HEK293 (cell line): ENCODE data around the gene U2SURP.

Experiments used
- ZNF664 ChIP-seq: fragments of 450-650 bp; formaldehyde crosslinking; IDR thresholded peaks from 2 replicates; pipeline ENCODE4 v1.5.1; 2016; ENCODE audit warnings: missing biosample characterization, missing genetic modification characterization
- TF ChIP-seq, protein P1 (sequence below): fragments of 450-650 bp; formaldehyde crosslinking; IDR thresholded peaks from 2 replicates; pipeline ENCODE4 v1.5.1; 2016; ENCODE audit warnings: missing biosample characterization, missing genetic modification characterization
- TF ChIP-seq, protein P2 (sequence below): IDR thresholded peaks from 2 replicates; pipeline ENCODE4 v1.6.1; 2011; ENCODE audit warnings: mild to moderate bottlenecking, low read depth, low read length, borderline replicate concordance

DNA sequence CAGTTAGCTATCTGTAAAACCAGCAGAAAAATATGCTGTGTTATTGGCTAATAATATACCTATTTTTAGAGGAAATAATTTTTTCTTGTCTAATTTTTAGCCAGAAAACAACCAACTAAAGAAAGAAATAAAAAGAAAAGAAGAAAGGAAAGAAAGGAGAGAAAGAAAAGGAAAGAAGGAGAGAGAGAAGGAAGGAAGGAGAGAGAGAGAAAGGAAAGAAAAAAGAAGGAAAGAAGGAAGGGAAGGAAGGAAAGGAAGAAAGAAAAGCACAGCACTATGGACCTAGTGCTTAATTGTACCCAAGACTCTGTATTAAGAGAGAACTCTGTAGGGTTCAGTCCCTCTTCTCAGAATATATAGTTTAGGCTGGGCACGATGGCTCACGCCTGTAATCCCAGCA is 34.6 kb upstream of the U2SURP start:
- TF ChIP-seq ZNF664 (tag by site-specific recombination): no peak
- TF ChIP-seq, protein P1, sequence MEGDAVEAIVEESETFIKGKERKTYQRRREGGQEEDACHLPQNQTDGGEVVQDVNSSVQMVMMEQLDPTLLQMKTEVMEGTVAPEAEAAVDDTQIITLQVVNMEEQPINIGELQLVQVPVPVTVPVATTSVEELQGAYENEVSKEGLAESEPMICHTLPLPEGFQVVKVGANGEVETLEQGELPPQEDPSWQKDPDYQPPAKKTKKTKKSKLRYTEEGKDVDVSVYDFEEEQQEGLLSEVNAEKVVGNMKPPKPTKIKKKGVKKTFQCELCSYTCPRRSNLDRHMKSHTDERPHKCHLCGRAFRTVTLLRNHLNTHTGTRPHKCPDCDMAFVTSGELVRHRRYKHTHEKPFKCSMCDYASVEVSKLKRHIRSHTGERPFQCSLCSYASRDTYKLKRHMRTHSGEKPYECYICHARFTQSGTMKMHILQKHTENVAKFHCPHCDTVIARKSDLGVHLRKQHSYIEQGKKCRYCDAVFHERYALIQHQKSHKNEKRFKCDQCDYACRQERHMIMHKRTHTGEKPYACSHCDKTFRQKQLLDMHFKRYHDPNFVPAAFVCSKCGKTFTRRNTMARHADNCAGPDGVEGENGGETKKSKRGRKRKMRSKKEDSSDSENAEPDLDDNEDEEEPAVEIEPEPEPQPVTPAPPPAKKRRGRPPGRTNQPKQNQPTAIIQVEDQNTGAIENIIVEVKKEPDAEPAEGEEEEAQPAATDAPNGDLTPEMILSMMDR: no peak
- TF ChIP-seq, protein P2, sequence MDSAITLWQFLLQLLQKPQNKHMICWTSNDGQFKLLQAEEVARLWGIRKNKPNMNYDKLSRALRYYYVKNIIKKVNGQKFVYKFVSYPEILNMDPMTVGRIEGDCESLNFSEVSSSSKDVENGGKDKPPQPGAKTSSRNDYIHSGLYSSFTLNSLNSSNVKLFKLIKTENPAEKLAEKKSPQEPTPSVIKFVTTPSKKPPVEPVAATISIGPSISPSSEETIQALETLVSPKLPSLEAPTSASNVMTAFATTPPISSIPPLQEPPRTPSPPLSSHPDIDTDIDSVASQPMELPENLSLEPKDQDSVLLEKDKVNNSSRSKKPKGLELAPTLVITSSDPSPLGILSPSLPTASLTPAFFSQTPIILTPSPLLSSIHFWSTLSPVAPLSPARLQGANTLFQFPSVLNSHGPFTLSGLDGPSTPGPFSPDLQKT: no peak
